ENCODE results near the gene CCDC92. TPM values are rescaled to one million over a fixed set of nuclear protein-coding genes. Genes with fewer than 3 reads are reported as not detected.
"Not testable (repeated sequence)": the region's sequence is repeated elsewhere in the genome, so short reads cannot be mapped to it uniquely, and the experiment has no call there.

The CCDC92 gene
- total RNA-seq, 1 donor from 2014 or later: 31.9 TPM

GRCh38 chr12:123936956-123937706, 35.5 kb downstream of the CCDC92 start:
- no peak for DNase-seq (ENCODE audit: low spot score)

- DNase-seq (ENCODE audit: low spot score): no peak
Measured at GRCh38 chr12:123936471-123936870, 36.2 kb downstream of the CCDC92 start.

DNA sequence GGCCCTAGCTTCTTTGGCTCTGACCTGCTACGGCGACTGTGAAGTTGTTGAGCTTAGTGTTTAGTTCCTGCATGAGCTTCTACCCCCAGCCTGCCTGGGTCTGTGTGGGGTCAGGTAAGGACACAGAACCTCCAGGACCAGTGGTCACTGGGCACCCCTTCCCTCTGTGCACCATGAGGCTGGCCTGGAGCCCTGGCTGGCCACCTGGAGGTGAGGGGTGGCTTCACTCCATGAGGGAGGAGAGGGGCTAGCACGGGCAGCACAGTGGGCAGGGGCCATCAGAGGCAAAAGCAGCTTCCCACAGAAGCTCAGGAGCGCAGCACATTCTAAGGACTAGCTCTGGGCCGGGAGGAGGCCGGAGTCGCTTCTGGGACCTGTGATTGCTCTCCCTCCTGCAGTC, 36.7 kb downstream of the CCDC92 start:
- no peak for DNase-seq (ENCODE audit: low spot score)

DNA sequence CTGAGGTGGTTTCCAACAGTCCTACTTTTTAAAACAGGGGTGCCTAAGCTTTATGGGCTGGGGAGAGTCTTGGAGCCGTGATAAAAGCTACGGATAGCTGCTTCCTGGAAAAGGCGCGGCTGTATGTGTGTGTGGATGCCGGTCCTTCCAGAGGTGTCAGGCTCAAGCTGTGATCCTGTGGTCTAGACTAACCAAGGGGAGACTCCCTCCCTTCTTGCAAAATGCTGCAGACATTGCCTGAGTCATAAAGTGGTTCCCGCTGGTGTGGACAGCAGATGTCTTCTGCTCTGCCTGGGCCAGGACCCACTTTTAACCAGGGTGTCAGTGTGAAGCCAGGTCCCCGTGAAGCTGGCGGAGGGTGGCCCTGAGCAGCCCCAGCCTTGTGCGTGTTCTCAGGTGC, 37.8 kb downstream of the CCDC92 start:
- no peak for DNase-seq (ENCODE audit: low spot score)

DNA sequence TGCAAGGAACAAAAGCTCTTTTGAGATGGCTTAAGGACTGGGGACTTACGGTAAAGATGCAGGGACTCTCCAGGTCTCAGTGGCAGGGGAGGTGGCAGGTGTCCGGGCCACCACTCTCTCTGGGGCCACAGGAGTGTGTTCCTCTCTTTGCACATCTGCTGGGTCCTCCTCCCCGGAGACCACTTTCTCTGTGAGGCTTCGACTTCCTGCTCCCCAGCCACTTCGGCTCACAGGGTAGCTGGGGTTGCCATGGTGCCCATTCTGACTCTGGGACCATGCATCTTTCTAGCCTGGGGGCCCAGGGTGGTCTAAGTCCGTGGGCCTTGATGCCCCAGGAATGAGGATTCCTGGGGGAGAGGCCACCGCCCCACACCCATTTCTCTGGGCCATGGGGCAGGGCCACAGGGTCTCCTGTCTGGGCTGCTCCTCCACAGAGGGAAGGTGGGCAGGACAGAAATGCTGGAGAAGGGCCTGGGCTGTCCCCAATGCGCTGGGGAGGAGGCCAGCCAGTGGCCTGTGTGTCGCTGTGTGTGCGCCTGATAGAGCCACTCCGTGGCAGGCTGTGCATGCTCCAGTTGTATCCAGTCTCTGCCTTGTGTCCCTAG, 38.5 kb downstream of the CCDC92 start:
- no peak for DNase-seq (ENCODE audit: low spot score)

GRCh38 chr12:123933214-123933613, 39.4 kb downstream of the CCDC92 start:
- no peak for DNase-seq (ENCODE audit: low spot score)

- DNase-seq (ENCODE audit: low spot score): no peak
Measured at GRCh38 chr12:123931686-123932321, 40.8 kb downstream of the CCDC92 start.

DNA sequence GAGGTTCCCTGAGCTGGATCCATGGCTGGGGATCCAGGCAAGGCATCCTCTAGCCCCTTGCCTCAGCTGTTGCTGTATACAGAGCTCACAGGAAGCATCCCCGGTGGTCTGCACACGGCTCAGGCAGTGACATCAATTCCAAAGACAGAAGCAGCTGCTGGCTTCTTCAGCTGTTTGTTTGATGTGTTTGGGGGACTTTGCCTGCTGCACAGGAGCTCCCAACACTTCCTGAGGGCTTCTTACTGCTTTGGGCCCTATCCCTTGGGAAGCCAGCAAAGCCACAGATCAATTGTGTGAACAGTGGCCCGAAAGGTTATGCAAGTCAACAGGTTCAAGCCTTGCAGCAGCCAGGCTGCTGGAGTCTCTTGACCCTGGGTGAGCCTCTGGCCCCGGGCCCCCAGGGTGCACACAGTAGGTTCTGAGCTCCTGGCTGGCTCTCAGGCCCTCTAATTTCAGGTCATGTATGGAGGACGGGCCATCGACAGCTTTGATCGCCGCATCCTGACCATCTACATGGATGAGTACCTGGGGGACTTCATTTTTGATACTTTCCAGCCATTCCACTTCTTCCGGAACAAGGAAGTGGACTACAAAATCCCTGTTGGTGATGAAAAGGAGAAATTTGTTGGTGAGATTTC, 42.6 kb downstream of the CCDC92 start:
- no peak for DNase-seq (ENCODE audit: low spot score)

DNA sequence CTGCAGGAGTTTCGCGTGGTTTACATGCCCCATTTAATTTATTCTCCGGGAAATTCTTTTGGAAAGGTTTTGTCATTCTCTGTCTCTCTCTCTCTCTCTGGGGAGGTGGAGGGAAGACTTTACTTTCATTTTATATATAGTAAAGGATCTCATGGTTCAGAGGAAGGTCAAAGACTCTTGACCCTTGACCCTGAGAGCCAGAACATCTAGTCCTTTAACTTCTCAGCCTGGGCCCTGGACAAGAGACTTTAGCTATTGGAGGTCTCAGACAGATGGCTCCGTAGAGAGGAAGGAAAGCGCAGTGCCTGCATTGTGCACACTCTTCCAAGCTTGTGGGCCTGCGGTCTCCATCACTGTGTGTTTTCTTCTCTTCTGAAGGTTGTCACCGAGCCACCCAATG, 43.7 kb downstream of the CCDC92 start:
- no peak for DNase-seq (ENCODE audit: low spot score)

DNA sequence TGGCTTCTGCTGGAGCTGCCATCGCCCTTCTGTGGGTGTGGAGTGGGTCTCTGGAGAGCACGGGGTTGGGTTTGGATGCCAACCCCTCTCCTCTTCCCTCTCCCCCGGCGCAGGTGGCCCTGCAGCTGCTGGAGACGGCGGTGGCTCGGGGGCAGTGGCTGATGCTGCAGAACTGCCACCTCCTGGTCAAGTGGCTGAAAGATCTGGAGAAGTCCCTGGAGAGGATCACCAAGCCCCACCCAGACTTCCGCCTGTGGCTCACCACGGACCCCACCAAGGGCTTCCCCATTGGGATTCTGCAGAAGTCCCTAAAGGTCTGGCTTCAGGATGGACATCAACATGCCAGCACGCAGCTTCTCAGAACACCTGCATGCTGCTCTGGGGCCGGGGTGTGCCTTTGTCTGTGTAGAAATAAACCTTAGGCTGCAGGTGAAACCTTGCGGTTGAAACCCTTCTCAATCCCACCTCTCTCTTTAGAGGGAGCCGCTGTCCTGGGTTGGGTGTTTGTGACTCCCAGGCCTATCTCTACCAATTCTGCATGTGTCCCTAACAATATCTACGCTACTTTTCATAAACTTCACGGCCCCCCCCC, 44.3 kb downstream of the CCDC92 start:
- no peak for DNase-seq (ENCODE audit: low spot score)

GRCh38 chr12:123924539-123924938, 48.1 kb downstream of the CCDC92 start:
- no peak for DNase-seq (ENCODE audit: low spot score)

- no peak for DNase-seq (ENCODE audit: low spot score)
Measured at GRCh38 chr12:123923927-123924326, 48.7 kb downstream of the CCDC92 start.

DNA sequence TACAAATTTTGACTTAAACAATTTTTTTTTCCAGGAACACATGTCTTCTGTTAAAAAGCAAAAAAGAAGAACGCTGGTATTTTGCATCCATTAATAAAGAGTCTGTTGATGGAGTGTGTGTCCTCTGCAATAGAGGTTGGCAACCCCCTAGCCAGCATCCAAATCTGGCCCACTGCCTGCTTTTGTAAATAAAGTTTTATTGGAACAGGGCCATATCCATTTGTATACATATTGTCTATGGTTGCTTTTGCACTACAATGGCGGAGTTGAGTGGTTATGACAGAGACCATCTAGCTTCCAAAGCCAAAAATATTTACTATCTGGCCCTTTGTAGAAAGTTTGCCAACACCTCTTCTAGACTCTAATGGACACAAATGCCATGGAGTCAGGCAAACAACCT, 49.6 kb downstream of the CCDC92 start:
- no peak for DNase-seq (ENCODE audit: low spot score)

GRCh38 chr12:123919980-123920360, 52.7 kb downstream of the CCDC92 start:
- no peak for DNase-seq (ENCODE audit: low spot score)

- no peak for DNase-seq (ENCODE audit: low spot score)
Measured at GRCh38 chr12:123917337-123917850, 55.2 kb downstream of the CCDC92 start.

- DNase-seq (ENCODE audit: low spot score): no peak
Measured at GRCh38 chr12:123916729-123917128, 55.9 kb downstream of the CCDC92 start.

DNA sequence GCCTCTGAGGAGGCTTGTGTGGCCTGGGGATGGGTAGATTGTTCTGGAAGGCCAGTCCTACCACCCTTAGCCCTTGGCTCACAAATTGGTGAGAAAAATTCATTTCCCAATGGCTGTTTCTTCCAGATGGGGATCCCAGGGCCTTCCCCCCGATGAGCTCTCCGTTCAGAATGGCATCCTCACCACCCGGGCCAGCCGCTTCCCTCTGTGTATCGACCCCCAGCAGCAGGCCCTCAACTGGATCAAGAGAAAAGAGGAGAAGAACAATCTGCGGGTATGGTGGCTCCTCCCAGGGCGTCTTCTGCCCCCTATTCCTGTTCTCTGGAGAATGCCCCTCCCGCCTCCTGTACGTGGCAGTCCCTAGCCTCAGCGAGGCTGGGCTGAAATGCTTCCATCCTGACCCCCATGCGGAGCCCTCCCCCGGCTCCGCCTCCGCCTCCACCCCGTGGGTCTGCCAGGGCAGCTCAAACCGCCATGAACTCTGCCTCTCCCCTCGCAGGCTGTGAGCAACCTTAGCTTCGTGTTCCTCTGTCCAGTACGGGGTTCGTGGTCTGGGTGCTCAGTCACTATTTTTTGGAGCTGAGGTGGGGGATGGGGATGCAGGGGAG, 57.8 kb downstream of the CCDC92 start:
- no peak for DNase-seq (ENCODE audit: low spot score)

DNA sequence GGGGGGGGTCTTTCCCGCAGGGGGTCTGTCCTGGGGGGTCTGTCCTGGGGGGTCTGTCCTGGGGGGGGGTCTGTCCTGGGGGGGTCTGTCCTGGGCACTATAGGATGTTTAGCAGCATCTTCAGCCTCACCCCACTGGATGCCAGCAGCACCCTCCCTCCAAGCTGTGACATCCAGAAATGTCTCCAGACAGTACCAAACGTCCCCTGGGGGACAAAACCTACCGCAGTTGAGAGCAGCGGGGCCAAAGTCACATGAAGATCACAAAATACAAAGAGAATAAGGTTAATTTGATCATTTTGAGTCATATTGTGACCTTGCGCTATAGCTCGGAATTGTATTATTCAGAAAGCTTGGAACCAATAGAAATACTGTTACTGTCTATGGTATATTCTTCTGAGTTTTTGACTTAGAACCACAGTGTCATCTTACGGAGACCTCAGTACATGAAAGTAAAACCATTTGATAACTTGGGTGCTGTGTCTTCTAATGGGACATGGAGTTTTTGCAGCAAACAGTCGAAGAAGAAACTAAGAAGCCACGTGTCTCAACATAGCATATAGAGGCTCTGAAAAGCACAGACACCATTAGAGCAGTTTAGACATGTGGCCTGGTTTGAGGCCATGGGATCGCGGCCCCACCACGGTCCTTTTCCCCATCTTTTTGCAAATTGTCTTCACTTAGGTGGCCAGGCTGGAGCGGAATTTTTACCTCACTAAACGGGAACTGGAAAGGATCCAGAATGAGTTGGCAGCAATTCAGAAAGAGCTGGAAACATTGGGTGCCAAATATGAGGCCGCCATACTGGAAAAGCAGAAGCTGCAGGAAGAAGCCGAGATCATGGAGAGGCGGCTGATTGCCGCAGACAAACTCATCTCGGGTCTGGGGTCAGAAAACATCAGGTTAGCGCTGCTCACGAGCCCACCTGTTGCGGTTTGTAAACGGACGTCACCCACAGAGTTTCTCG, 59.9 kb downstream of the CCDC92 start:
- DNase-seq (ENCODE audit: low spot score): no peak

DNA sequence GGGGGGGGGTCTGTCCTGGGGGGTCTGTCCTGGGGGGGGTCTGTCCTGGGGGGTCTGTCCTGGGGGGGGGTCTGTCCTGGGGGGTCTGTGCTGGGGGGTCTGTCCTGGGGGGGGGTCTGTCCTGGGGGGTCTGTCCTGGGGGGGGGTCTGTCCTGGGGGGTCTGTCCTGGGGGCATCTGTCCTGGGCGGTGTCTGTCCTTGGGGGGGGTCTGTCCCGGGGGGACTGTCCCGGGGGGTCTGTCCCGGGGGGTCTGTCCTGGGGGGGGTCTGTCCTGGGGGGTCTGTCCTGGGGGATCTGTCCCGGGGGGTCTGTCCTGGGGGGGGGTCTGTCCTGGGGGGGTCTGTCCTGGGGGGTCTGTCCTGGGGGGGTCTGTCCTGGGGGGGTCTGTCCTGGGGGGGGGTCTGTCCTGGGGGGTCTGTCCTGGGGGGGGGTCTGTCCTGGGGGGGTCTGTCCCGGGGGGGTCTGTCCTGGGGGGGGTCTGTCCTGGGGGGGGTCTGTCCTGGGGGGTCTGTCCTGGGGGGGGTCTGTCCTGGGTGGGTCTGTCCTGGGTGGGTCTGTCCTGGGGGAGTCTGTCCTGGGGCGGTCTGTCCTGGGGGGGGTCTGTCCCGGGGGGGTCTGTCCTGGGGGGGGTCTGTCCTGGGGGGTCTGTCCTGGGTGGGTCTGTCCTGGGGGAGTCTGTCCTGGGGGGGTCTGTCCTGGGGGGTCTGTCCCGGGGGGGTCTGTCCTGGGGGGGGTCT, 60.8 kb downstream of the CCDC92 start:
- DNase-seq (ENCODE audit: low spot score): not testable (repeated sequence)

GRCh38 chr12:123910761-123911193, 61.9 kb downstream of the CCDC92 start:
- no peak for DNase-seq (ENCODE audit: low spot score)

All from ureter (tissue), 1 donor.